ENCODE data around the gene C1D.

C1D gene

GRCh38 chr2:68018727-68019126 lies 44.1 kb downstream of the C1D start:
- no peak overlapping the region for H3K4me3 ChIP-seq (ENCODE audit: low read length)
- TF ChIP-seq, protein P1, sequence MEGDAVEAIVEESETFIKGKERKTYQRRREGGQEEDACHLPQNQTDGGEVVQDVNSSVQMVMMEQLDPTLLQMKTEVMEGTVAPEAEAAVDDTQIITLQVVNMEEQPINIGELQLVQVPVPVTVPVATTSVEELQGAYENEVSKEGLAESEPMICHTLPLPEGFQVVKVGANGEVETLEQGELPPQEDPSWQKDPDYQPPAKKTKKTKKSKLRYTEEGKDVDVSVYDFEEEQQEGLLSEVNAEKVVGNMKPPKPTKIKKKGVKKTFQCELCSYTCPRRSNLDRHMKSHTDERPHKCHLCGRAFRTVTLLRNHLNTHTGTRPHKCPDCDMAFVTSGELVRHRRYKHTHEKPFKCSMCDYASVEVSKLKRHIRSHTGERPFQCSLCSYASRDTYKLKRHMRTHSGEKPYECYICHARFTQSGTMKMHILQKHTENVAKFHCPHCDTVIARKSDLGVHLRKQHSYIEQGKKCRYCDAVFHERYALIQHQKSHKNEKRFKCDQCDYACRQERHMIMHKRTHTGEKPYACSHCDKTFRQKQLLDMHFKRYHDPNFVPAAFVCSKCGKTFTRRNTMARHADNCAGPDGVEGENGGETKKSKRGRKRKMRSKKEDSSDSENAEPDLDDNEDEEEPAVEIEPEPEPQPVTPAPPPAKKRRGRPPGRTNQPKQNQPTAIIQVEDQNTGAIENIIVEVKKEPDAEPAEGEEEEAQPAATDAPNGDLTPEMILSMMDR (conservative IDR thresholded peaks at IDR 0.05; ENCODE audit: low read depth, low read length), result no peak
- DNase-seq (ENCODE audit: low read depth), result no peak

DNA sequence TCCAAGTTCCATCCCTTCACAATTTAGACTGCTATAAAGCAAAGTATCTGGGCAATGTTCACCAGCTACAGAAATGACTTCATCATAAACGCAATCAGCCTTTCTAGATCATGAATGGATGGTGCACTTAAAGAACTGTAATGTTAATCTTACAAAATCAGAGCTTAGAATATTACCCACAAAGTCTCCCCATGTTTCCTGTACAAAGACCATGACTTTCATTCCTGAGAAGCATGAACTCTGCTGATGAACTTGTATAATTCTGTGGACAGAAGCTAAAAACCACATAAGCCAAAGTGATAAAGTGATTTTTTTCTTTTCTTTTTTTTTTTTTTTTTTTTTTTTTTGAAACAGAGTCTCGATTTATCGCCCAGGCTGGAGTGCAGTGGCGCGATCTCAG lies 53.3 kb downstream of the C1D start:
- H3K4me3 ChIP-seq (ENCODE audit: low read length), result no peak overlapping the region
- TF ChIP-seq, protein P1 (conservative IDR thresholded peaks at IDR 0.05; ENCODE audit: low read depth, low read length), result no peak
- DNase-seq (ENCODE audit: low read depth), result no peak

GRCh38 chr2:68000170-68000825 lies 62.5 kb downstream of the C1D start:
- H3K4me3 ChIP-seq (ENCODE audit: low read length), result no peak overlapping the region
- TF ChIP-seq, protein P1 (conservative IDR thresholded peaks at IDR 0.05; ENCODE audit: low read depth, low read length), result no peak
- DNase-seq (ENCODE audit: low read depth), result no peak

GRCh38 chr2:67999332-67999731 lies 63.5 kb downstream of the C1D start:
- no peak overlapping the region for H3K4me3 ChIP-seq (ENCODE audit: low read length)
- TF ChIP-seq, protein P1 (conservative IDR thresholded peaks at IDR 0.05; ENCODE audit: low read depth, low read length), result no peak
- DNase-seq (ENCODE audit: low read depth), result no peak

DNA sequence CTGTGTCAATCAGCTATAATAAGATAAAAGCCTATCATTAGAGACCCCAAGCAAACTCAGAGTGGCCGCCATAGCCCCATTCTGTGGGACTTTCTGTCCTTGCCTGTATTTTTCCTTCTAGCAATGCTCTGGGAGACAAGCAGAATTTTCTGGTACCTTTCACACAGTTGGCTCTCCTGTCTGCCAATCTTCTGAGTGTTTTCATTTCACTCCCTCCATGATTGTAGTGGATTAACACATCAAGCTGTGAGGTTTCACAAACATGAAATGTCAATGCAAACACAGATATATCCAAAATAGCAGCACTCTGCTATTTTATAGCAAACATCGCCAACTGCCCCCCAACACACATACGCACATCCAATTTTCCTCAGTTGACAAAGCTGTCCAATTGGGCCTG lies 64.9 kb downstream of the C1D start:
- TF ChIP-seq, protein P1 (conservative IDR thresholded peaks at IDR 0.05; ENCODE audit: low read depth, low read length), result no peak
- H3K4me3 ChIP-seq (ENCODE audit: low read length), result no peak overlapping the region
- no peak for DNase-seq (ENCODE audit: low read depth)

- TF ChIP-seq, protein P1 (conservative IDR thresholded peaks at IDR 0.05; ENCODE audit: low read depth, low read length), result no peak
- DNase-seq (ENCODE audit: low read depth), result no peak
- no peak overlapping the region for H3K4me3 ChIP-seq (ENCODE audit: low read length)
Observed at GRCh38 chr2:67997528-67997900, 65.3 kb downstream of the C1D start.

- no peak for DNase-seq (ENCODE audit: low read depth)
Observed at GRCh38 chr2:67996772-67997527, 65.9 kb downstream of the C1D start.

More at GRCh38 chr2:67996772-67997527, 65.9 kb downstream of the C1D start:
- no peak overlapping the region for H3K4me3 ChIP-seq (ENCODE audit: low read length)
- TF ChIP-seq, protein P1 (conservative IDR thresholded peaks at IDR 0.05; ENCODE audit: low read depth, low read length), result no peak
